Activated naive CD4-positive, alpha-beta T cell treated with Interleukin-2 at 50 U/mL for 16 hours (primary cell): Measurements from ENCODE around the gene CACNA1A.
"Not testable (repeated sequence)": the region's sequence is repeated elsewhere in the genome, so short reads cannot be mapped to it uniquely, and the experiment has no call there.

Source experiments
- DNase-seq: peaks from one replicate; pipeline ENCODE4 v3.0.0-alpha.2; 2020

The CACNA1A gene

GRCh38 chr19:13420780-13421179 is 85.5 kb downstream of the CACNA1A start:
- no peak for DNase-seq

GRCh38 chr19:13417054-13417453 is 89.2 kb downstream of the CACNA1A start:
- DNase-seq, result no peak

- DNase-seq, result no peak
These were observed 94.4 kb downstream of the CACNA1A start for GRCh38 chr19:13411899-13412298.

DNA sequence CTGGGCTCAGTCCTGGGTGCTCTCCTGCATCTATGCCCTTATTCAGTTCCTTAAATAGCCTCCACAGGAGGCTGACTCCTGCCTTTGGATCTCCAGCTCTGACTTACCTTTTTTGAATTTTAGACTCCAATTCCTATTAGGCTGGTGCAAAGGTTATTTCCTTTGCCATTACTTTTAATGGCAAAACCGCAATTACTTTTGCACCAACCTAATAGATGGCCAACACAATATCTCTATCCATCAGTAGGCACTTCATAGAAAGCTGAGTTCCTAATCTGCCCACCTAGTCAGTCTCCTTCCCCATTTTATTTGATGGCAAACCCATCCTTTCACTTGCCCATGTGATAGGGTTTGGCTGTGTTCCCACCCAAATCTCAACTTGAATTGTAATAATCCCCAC is 95.3 kb downstream of the CACNA1A start:
- DNase-seq, result no peak

DNA sequence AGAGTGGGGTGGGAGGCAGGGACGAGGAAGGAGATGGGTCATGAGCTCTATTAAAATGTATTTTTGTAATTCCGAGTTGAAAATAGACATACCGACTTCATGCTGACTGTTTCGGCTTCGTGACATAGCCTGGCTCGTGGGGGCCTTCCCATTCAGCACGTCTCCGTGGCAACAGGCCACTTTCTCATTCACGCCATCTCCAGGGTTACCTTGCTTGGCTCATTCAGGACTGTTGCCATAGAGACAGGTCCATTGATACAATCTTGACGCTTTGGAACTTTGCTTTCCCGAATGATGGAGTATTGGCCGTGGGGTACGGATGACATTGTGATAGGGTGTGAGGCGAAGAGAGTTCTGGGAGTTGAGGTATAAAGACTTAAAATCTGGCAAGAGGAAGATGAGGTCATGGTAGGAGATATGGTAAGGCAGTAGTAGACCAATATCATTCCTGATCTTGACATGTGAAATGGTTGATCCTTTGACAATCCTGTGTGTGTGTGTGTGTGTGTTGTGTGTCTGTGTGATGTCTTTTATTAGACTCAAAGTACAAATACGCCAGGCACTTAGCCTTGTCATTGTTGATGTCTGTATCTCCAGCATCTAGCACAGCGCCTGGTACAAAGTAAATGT is 97.3 kb downstream of the CACNA1A start:
- no peak for DNase-seq

DNA sequence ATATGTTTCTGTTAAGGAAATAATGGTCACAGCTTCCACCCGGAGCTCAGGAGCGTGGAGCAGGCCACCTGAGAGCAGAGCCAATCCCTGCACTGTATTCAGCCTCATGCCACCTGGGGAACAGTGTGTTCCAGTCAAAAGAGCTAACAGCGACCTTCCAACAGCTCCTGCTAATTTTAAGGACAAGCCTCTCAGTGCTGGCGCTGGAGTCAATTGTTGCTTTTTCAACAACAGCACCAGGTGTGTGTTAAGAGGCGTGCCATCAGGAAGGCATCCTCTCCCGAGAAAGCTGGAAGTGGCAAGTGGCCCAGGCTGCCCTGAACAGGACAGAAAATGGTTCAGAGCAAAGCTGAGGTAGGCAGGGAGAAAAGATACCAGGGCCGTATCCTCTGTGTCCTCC is 102.0 kb downstream of the CACNA1A start:
- no peak for DNase-seq

- no peak for DNase-seq
These were observed 104.9 kb downstream of the CACNA1A start for GRCh38 chr19:13401388-13401787.

DNA sequence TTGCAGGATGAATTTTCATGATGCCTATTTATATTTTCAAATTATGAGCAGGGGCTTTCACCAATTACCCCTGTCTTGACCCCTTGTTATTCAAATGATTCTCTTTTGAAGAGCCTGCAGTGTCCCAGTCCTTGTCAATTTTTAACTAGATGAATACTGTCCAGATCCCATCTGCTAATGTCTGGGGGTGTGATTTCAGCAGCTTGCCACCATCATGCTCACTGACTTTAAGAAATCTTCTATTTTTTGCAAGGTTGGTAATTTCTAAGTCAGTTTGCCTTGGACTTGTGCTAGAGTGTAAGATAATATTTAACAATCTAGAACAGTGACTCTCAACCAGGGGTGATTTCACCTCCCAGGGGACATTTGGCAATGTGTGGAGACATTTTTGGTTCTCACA is 106.0 kb downstream of the CACNA1A start:
- DNase-seq, result no peak

- DNase-seq, result no peak
These were observed 106.5 kb downstream of the CACNA1A start for GRCh38 chr19:13399746-13400145.

DNA sequence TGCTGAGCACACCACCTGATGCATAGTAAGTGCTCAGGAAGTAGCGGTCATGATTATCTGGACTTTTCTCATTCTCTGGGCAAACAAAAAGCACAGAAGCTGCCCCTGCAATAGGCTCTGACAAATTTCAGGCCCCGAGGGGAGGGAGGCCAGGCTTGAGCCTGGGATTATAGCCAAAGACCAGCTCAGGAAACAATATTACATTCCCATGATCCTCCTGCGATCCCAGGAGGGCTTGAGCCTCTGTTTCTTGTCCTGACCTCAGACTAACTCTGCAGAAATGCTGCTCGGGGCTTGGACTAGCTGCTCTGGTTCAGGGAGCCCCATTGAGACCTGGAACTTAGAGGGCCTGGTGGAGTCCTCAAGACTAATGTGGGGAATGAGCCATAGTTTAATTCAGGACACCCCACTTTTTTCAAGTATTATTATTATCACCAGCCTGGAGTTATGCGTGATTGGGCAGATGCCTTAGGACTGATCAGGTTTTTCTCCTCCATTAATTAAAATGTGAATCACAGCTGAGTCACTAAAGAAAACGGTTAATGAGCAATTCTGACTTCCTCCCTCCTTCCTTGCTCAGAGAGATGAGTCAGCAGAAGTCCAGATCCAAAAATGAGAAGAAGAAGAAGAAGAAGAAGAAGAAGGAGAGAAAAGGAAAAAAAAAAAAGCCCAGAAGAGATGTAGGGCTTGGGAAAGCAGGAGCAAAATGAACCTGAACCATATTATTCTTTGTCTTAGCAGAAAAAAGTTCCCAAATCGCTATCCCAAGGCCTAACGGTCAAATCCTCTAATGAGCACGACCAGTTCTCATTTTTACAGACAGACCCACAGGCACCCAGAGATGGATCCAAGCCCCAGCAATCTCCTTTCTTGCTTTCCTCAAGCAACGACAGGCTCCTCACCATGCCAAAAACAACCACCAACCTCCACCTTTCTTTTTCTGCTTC is 107.2 kb downstream of the CACNA1A start:
- no peak for DNase-seq

DNA sequence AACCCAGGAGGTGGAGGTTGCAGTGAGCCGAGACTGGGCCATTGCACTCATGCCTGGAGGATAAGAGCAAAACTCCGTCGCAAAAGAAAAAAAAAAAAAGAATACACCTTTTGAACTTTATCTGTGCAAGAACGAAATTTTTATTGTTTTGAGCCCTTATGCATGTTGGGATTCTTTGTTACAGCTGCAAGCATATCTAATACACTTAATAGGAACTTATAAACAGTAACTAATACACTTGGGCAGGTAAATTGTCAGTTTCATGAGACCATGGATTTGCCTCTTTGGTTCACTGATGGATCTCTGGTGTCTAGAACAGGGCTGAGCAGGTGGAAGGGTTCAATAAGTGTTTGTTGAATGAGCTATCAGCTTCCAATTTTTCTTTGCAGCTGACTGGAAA is 108.1 kb downstream of the CACNA1A start:
- DNase-seq, result no peak

DNA sequence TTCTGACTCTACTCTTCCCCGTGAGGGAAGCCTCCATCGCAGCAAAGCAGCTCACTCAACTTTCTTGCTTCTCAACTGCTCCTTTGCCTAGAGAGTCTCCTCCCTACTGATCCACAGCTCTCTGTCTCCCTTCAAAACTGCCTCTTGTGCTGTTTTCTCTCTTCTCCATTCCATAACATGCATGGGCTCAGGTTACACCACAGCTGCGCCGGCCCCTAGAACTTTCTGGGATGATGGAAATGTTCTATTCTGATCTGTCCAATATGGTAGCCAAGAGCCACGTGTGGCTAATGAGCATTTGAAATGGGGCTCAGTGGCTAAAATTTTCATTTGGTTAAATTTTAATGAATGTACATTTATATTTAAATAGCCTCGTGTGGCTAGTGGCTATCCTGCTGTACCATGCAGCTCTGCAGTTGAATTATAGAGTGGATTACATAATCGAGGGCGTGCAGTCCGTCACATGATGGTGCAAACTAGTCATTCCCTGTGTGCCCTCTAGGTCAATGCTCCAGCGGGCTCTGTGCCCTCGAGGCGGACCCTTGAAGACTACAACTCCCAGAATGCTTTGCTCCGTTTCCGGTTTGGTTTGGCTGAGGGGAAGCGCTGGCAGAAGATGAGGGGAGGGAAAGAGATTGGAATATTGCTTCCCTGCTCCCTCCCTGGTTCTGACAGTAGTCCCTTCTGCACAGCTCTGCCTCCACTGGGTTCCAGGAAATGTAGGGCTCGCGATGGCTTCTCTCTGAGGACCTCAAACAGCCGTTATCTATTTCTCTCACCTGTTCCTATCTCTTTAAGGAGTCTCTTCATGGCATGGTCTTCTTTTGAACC is 109.8 kb downstream of the CACNA1A start:
- DNase-seq, result no peak

- no peak for DNase-seq
These were observed 123.7 kb downstream of the CACNA1A start for GRCh38 chr19:13382633-13382938.

DNA sequence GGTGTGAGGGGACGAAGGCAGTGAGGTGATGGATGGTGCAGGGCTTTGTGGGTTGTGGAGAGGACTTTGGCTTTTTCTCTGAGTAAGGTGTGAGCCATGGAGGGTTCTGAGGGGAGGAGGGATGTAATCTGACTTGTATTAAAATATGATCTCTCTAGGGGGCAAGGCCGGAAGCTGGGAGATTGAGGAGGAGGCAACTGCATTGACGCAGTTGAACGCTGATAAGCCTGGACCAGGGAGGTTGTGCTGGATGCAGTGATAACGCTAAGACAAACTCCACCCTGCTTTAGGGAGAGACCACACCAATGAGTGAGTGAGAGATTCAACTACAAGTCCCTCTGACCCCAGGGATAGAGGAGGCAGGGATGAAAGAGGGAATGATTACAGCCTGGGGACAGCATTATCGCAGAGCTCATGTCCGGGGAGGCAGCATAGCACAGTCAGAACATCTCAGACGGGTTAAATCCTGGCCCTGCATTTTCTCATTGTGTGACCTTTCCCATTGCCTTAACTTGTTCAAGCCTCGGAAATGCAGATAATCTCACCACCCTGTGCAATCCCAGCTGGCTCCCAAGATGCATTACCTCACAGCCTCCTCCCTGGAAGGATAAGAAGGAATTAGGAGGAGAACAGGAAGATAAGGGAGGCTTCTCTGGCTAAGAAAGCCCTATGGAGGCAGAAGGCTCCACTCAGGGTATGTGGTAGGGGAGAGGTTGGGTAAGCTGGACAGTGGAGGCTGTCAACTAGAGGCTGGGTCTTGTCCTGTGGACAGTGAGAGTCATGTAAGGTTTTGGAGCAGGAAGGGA is 124.2 kb downstream of the CACNA1A start:
- DNase-seq, result no peak

GRCh38 chr19:13376537-13376936 is 129.7 kb downstream of the CACNA1A start:
- DNase-seq, result no peak

- no peak for DNase-seq
These were observed 132.7 kb downstream of the CACNA1A start for GRCh38 chr19:13373599-13373998.

DNA sequence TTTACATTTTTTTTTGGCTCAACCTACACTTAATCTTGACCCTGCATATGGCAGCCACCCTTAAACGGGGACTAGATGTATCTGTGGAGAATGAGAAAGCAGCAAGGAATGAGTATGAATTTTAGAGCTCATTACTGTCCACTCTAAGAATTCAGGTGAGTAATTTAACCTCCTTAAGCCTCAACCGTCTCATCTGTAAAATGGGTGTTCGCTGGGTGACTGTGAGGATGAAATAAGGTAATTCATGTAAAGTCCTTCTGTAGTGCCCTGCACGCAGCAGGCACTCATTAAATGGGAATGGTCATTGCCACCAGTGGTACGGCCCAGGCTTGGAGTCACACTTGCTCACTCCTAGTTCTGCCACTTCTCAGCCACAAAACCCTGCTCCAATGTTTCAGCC is 135.3 kb downstream of the CACNA1A start:
- no peak for DNase-seq

- DNase-seq, result no peak
These were observed 139.6 kb downstream of the CACNA1A start for GRCh38 chr19:13366529-13367143.

GRCh38 chr19:13363954-13364353 is 142.3 kb downstream of the CACNA1A start:
- DNase-seq, result no peak

- DNase-seq, result no peak
These were observed 143.0 kb downstream of the CACNA1A start for GRCh38 chr19:13363245-13363644.

- DNase-seq, result no peak
These were observed 143.6 kb downstream of the CACNA1A start for GRCh38 chr19:13362668-13363067.

DNA sequence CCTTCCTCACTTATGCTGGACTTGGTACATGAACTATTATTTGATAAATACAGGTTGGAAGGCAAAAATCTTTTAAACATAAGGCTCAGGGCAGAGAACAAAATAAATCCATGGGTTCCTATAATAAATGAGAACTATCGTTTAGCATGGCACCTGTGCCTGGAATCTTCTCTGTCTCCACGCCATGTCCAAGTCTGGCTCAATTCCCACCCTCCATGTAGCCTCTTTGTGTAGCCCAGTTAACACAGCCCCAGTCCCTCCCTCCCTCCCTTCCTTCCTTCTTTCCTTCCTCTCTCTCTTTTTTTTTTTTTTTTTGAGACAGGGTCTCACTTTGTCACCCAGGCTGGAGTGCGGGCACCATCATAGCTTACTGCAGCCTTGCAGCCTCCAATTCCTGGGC is 144.6 kb downstream of the CACNA1A start:
- not testable (repeated sequence) for DNase-seq
